Measurements from ENCODE around the gene INTS1.

INTS1 gene

DNA sequence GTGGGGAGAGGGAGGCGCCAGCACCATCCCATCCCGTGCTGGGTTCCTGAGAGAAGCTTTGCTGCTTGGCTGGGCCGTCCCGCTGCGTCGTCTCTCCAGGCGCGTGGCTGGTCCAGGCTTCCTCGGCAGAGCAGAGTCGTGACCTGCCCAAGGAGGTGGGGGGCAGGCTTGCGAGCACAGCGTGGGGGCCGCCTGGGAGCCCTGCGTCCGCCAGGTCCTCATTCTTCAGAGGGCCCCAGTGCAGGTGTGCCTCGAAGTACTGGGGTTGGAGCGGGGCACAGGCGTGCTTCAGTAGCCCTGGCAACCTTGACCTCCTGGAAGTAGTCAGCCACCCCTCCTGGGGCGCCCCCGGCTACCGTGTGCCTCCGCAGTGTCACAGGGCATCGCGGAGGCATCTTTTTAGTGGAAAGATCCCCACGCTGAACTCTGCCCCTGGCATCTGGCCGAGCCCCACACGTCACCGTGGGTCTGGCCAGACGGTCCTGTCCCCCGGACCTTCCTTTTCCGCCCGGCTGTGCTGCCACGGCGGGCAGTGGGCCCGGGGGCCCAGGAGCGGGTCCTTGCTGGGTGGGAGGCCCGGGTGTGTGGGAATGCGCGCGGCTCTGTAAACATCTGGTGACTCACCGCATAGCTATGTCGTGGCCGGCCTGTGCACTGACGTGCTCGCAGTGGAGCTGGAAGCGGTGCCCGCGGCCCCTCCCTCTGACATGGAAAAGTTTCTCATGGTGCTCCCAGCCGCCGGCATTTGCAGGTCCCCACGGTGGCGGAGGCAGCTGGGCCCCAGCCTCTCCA is 32.8 kb upstream of the INTS1 start:
- Histone ChIP-seq H3K9me3 (ENCODE audit: control insufficient read depth, insufficient read depth, low read length) (no peaks in the 10 kb centered on the region), H3K9ac (ENCODE audit: low read depth, low read length) (peak overlapping the region; percentile 40), H3K36me3 (ENCODE audit: insufficient read depth, low read length) (no peaks in the 10 kb centered on the region; the same call in 1 of the 2 replicates), H3K4me1 (ENCODE audit: insufficient read depth, low read length) (peaks cover 39% of the 10 kb centered on the region)

- no peaks in the 10 kb centered on the region for H3K9me3 ChIP-seq (ENCODE audit: control insufficient read depth, insufficient read depth, low read length)
- H3K36me3 ChIP-seq (ENCODE audit: insufficient read depth, low read length): no peaks in the 10 kb centered on the region; the same call in 1 of the 2 replicates
- no peak overlapping the region for H3K9ac ChIP-seq (ENCODE audit: low read depth, low read length)
- peaks cover 45% of the 10 kb centered on the region for H3K4me1 ChIP-seq (ENCODE audit: insufficient read depth, low read length)
Observed at GRCh38 chr7:1536455-1536742, 32.2 kb upstream of the INTS1 start.

DNA sequence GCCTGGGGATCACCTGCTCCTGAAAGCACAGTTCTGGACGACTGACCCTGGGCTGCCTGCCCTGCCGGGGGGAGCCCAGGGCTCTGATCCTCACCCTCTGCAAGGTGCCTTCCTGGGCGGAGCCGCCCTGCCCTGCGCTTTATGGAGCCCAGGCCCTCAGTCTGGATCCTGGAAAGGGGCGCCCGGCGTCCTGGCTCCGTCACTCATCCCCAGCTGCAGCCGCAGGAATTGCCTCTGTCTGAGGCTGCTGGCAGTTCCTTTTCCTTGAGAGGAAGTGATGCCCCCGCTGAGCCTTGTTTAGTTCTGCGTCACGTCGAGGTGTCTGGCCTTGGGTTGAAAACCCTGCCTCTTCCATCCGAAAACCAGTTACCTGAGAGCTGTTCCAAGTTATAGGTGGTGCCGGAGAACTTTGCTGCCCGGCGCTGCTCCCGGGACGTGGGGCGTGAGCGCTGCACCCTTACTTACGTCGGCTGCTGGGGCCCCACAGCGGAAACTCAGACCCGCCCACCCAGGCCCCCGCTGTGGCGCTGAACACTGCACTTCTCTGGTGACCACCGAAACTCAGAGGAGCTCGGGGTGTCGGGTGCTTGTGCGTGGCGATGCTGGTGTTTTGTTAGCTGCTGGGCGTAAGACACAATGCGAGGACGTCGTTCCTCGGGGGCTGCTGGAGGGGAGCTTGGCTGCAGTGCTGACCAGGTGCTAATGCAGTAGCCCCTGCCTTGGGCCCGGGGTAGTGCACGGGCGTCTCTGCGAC is 31.7 kb upstream of the INTS1 start:
- peaks cover 45% of the 10 kb centered on the region for H3K4me1 ChIP-seq (ENCODE audit: insufficient read depth, low read length)
- H3K9ac ChIP-seq (ENCODE audit: low read depth, low read length): no peak overlapping the region
- no peaks in the 10 kb centered on the region for H3K9me3 ChIP-seq (ENCODE audit: control insufficient read depth, insufficient read depth, low read length)
- H3K36me3 ChIP-seq (ENCODE audit: insufficient read depth, low read length): no peaks in the 10 kb centered on the region; the same call in 1 of the 2 replicates

DNA sequence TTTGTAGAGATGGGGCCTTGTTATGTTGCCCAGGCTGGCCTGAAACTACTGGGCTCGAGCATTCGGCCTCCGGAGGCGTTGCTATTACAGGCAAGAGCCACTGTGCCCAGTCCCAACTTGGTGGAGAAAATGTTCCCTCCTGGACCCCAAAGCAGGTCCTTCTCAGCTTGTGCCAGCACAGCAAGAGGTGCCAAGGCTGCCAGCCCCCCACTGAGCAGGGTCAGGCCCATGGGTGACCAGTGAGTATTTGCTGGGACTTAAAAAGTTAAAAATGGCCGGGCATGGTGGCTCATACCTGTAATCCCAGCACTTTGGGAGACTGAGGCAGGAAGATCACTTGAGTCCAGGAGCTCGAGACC is 30.9 kb upstream of the INTS1 start:
- H3K4me1 ChIP-seq (ENCODE audit: insufficient read depth, low read length): peaks cover 45% of the 10 kb centered on the region
- no peak overlapping the region for H3K9ac ChIP-seq (ENCODE audit: low read depth, low read length)
- H3K9me3 ChIP-seq (ENCODE audit: control insufficient read depth, insufficient read depth, low read length): no peaks in the 10 kb centered on the region
- no peaks in the 10 kb centered on the region; the same call in 1 of the 2 replicates for H3K36me3 ChIP-seq (ENCODE audit: insufficient read depth, low read length)

DNA sequence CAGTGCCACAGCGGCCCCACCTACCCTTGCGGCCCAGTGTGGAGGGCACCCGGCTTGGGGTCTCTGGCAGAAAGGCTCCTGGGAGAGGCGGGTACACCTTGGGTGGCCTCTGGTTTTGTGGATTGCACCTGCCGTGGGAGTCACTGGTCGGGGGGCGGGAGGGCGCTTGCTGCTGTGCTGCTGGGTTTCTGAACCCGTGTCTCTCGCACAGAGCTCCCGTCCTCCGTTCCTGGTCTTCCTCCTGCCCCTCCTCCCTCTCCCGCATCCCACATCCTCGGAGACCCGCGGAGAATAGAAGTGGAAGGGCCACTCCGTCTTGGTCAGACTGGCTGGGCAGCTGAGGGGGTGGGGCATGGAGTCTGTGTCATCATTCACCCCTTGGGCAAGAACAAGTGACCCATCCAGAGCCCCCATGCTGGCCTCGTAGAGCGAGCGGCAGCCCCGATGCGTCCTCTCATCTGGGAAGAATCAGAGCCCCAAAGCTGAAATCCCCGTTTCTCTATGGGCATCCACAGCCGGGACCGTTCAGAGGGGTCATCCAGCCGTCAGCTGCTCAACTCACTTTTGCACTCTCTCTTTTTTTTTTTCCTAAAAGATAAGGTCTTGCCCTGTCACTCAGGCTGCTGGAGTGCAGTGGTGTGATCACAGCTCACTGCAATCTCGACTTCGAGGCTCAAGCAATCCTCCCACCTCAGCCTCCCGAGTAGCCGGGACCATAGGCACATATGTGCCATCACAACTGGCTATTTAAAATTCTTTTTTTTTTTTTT is 30.3 kb upstream of the INTS1 start:
- H3K4me1 ChIP-seq (ENCODE audit: insufficient read depth, low read length): peaks cover 45% of the 10 kb centered on the region
- no peaks in the 10 kb centered on the region for H3K9me3 ChIP-seq (ENCODE audit: control insufficient read depth, insufficient read depth, low read length)
- no peak overlapping the region for H3K9ac ChIP-seq (ENCODE audit: low read depth, low read length)
- H3K36me3 ChIP-seq (ENCODE audit: insufficient read depth, low read length): no peaks in the 10 kb centered on the region; the same call in 1 of the 2 replicates

DNA sequence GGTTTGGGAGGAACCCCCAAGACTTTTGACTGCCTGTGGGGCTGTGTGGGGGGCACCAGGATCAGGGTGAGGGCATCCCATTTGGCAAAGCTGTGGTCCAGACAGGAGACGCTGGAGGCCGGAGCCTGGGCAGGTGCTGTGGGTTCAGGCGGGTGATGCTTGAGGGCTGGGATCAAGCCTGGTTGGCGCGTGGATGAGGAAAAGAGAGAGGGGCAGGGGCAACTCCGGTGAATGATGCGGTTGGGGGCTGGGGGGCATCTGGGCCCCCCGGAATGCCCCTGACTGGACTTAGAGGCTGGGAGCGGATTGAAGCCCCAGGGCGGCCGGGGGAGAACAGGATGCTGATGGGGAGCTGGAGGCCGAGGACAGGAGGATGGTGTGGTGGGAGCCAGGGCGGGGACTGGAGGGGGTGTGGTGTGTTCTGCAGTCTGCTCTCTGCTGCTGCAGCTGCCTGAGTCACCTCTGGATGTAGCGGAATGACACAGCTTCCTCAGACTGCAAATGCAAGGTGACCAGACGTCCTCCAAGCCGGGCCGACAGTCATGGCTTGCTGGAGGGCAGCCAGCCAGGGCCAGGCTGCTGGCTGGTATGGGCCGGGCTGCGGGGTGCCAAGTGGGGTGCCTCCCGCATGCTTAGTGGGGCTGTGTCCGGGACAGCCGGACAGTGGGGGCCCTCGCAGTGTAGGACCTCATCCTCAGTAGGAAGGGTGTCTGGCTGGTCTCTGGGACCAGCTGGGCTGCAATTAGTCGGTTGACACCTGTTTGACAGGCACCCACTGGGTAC is 29.5 kb upstream of the INTS1 start:
- H3K9me3 ChIP-seq (ENCODE audit: control insufficient read depth, insufficient read depth, low read length): no peaks in the 10 kb centered on the region
- H3K36me3 ChIP-seq (ENCODE audit: insufficient read depth, low read length): no peaks in the 10 kb centered on the region; the same call in 1 of the 2 replicates
- H3K9ac ChIP-seq (ENCODE audit: low read depth, low read length): no peak overlapping the region
- H3K4me1 ChIP-seq (ENCODE audit: insufficient read depth, low read length): peaks cover 45% of the 10 kb centered on the region

GRCh38 chr7:1533255-1533546 is 29.0 kb upstream of the INTS1 start:
- Histone ChIP-seq H3K9me3 (ENCODE audit: control insufficient read depth, insufficient read depth, low read length) (no peaks in the 10 kb centered on the region), H3K4me1 (ENCODE audit: insufficient read depth, low read length) (peaks cover 45% of the 10 kb centered on the region), H3K36me3 (ENCODE audit: insufficient read depth, low read length) (no peaks in the 10 kb centered on the region; the same call in 1 of the 2 replicates), H3K9ac (ENCODE audit: low read depth, low read length) (no peak overlapping the region)

GRCh38 chr7:1532456-1533254 is 28.5 kb upstream of the INTS1 start:
- Histone ChIP-seq H3K9ac (ENCODE audit: low read depth, low read length) (peak overlapping the region; percentile 56), H3K36me3 (ENCODE audit: insufficient read depth, low read length) (no peaks in the 10 kb centered on the region; the same call in 1 of the 2 replicates), H3K4me1 (ENCODE audit: insufficient read depth, low read length) (peaks cover 42% of the 10 kb centered on the region)

DNA sequence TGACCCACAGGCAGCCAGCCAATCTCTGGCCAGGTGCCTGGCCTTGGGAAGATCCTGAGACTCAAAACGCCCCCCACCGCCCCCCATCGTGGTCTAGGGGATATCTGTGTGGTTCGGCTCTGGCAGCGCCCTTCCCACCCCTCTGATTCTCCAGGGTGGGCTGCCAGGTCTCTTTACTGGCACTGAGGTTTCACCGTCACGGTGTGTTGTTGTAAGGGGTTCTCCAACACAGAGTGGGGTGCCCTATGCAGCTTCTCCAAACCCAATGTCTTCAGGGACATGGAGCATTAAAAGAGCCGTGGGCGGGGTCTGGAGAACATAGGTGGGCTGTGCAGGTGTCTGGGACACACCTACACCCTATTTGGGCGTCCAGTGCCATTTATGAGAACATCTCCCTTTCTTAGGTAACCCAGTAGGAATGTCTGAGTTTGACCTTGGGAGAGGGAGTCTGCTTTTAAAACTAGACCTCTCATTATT is 27.8 kb upstream of the INTS1 start:
- H3K9me3 ChIP-seq (ENCODE audit: control insufficient read depth, insufficient read depth, low read length): no peaks in the 10 kb centered on the region
- H3K9ac ChIP-seq (ENCODE audit: low read depth, low read length): peak overlapping the region; percentile 56; the same call in 1 of the 2 replicates
- H3K4me1 ChIP-seq (ENCODE audit: insufficient read depth, low read length): peaks cover 37% of the 10 kb centered on the region
- no peaks in the 10 kb centered on the region; the same call in 1 of the 2 replicates for H3K36me3 ChIP-seq (ENCODE audit: insufficient read depth, low read length)

More at GRCh38 chr7:1532456-1533254, 28.5 kb upstream of the INTS1 start:
- no peaks in the 10 kb centered on the region for H3K9me3 ChIP-seq (ENCODE audit: control insufficient read depth, insufficient read depth, low read length)

GRCh38 chr7:1531263-1531978 is 27.2 kb upstream of the INTS1 start:
- Histone ChIP-seq H3K9ac (ENCODE audit: low read depth, low read length) (peak overlapping the region; percentile 56), H3K36me3 (ENCODE audit: insufficient read depth, low read length) (no peaks in the 10 kb centered on the region; the same call in 1 of the 2 replicates), H3K4me1 (ENCODE audit: insufficient read depth, low read length) (peaks cover 37% of the 10 kb centered on the region), H3K9me3 (ENCODE audit: control insufficient read depth, insufficient read depth, low read length) (no peaks in the 10 kb centered on the region)

- no peaks in the 10 kb centered on the region for H3K36me3 ChIP-seq (ENCODE audit: insufficient read depth, low read length)
- H3K9ac ChIP-seq (ENCODE audit: low read depth, low read length): peak overlapping the region; percentile 56; the same call in 1 of the 2 replicates
- peaks cover 34% of the 10 kb centered on the region; the same call in 1 of the 2 replicates for H3K4me1 ChIP-seq (ENCODE audit: insufficient read depth, low read length)
- no peaks in the 10 kb centered on the region for H3K9me3 ChIP-seq (ENCODE audit: control insufficient read depth, insufficient read depth, low read length)
Observed at GRCh38 chr7:1530946-1531262, 26.7 kb upstream of the INTS1 start.

GRCh38 chr7:1529383-1530116 is 25.4 kb upstream of the INTS1 start:
- Histone ChIP-seq H3K36me3 (ENCODE audit: insufficient read depth, low read length) (no peaks in the 10 kb centered on the region), H3K4me1 (ENCODE audit: insufficient read depth, low read length) (peaks cover 28% of the 10 kb centered on the region; the same call in 1 of the 2 replicates), H3K9me3 (ENCODE audit: control insufficient read depth, insufficient read depth, low read length) (no peaks in the 10 kb centered on the region), H3K9ac (ENCODE audit: low read depth, low read length) (no peak overlapping the region; the same call in 1 of the 2 replicates)
